ENCODE data around the gene SMYD2.

Gene SMYD2

GRCh38 chr1:214327514-214327913 is 46.6 kb downstream of the SMYD2 start:
- TF ChIP-seq CTCF (conservative IDR thresholded peaks at IDR 0.05; ENCODE audit: low read depth) = no peak
- CTCF ChIA-PET = interaction anchor here (1.1 to 4.6 kb wide), 5 partner anchors 12 to 114 kb away, joined by 3 to 70 read pairs (median 4); no protein-coding TSS in a partner anchor
- POLR2A ChIA-PET (ENCODE audit: low non-redundant PET) = interaction anchor here (0.6 kb wide), 1 partner anchor 23 kb away, joined by 7 read pairs; no protein-coding TSS in a partner anchor
- H3K27ac ChIP-seq = no peak overlapping the region
- no peak for DNase-seq (ENCODE audit: low spot score)

GRCh38 chr1:214328770-214329469 is 48.0 kb downstream of the SMYD2 start:
- ChIA-PET CTCF (interaction anchor here (0.5 to 4.6 kb wide), 24 partner anchors 8 to 1206 kb away, joined by 3 to 70 read pairs (median 4); no protein-coding TSS in a partner anchor), POLR2A (ENCODE audit: low non-redundant PET) (no interaction called here)
- peak; percentile 93 for TF ChIP-seq CTCF (conservative IDR thresholded peaks at IDR 0.05; ENCODE audit: low read depth)
- DNase-seq (ENCODE audit: low spot score) = peak; percentile 81
- H3K27ac ChIP-seq = no peak overlapping the region

- ChIA-PET CTCF (interaction anchor here (0.5 to 4.6 kb wide), 16 partner anchors 11 to 1207 kb away, joined by 3 to 70 read pairs (median 4); no protein-coding TSS in a partner anchor), POLR2A (ENCODE audit: low non-redundant PET) (no interaction called here)
- no peak for DNase-seq (ENCODE audit: low spot score)
- no peak overlapping the region for H3K27ac ChIP-seq
- TF ChIP-seq CTCF (conservative IDR thresholded peaks at IDR 0.05; ENCODE audit: low read depth) = no peak
These were observed 48.7 kb downstream of the SMYD2 start for GRCh38 chr1:214329470-214330220.

GRCh38 chr1:214330222-214330621 is 49.3 kb downstream of the SMYD2 start:
- no peak for TF ChIP-seq CTCF (conservative IDR thresholded peaks at IDR 0.05; ENCODE audit: low read depth)
- DNase-seq (ENCODE audit: low spot score) = no peak
- CTCF ChIA-PET = interaction anchor here (0.7 to 4.6 kb wide), 3 partner anchors 70 to 322 kb away, joined by 6 to 70 read pairs (median 54); no protein-coding TSS in a partner anchor
- POLR2A ChIA-PET (ENCODE audit: low non-redundant PET) = no interaction called here
- no peak overlapping the region for H3K27ac ChIP-seq

- no peak overlapping the region for H3K27ac ChIP-seq
- POLR2A ChIA-PET (ENCODE audit: low non-redundant PET) = no interaction called here
- CTCF ChIA-PET = interaction anchor here (0.5 to 4.6 kb wide), 8 partner anchors 17 to 304 kb away, joined by 3 to 70 read pairs (median 5); no protein-coding TSS in a partner anchor
- DNase-seq (ENCODE audit: low spot score) = no peak
- no peak for TF ChIP-seq CTCF (conservative IDR thresholded peaks at IDR 0.05; ENCODE audit: low read depth)
These were observed 49.8 kb downstream of the SMYD2 start for GRCh38 chr1:214330715-214331114.

GRCh38 chr1:214331180-214331579 is 50.2 kb downstream of the SMYD2 start:
- POLR2A ChIA-PET (ENCODE audit: low non-redundant PET) = no interaction called here

More at GRCh38 chr1:214331180-214331579, 50.2 kb downstream of the SMYD2 start:
- H3K27ac ChIP-seq = no peak overlapping the region
- CTCF ChIA-PET = interaction anchor here (0.5 to 4.6 kb wide), 11 partner anchors 10 to 304 kb away, joined by 3 to 70 read pairs (median 4); no protein-coding TSS in a partner anchor
- no peak for DNase-seq (ENCODE audit: low spot score)
- no peak for TF ChIP-seq CTCF (conservative IDR thresholded peaks at IDR 0.05; ENCODE audit: low read depth)

Measured in RWPE1 (cell line).